ENCODE results near the gene KNDC1.
"Not testable (repeated sequence)": the region's sequence is repeated elsewhere in the genome, so short reads cannot be mapped to it uniquely, and the experiment has no call there.

KNDC1 gene

GRCh38 chr10:133159950-133160825 lies at the start of gene KNDC1:
KNDC1 (plus strand) TSS chr10:133160219; CDS start chr10:133160468, 249 bp downstream.
- ChIA-PET POLR2A (no interaction called here), CTCF (interaction anchor here (0.7 to 0.8 kb wide), 2 partner anchors 17 to 107 kb away, joined by 3 read pairs; no protein-coding TSS in a partner anchor)
- TF ChIP-seq BHLHE40 (IDR thresholded peaks at IDR 0.05; ENCODE audit: borderline replicate concordance) (no peak), SP1 (IDR thresholded peaks at IDR 0.05) (no peak), TARDBP (IDR thresholded peaks at IDR 0.05) (no peak), ARNT (IDR thresholded peaks at IDR 0.05) (no peak), FOXM1 (IDR thresholded peaks at IDR 0.05; ENCODE audit: borderline replicate concordance) (no peak), NFRKB (IDR thresholded peaks at IDR 0.05) (no peak), PKNOX1 (IDR thresholded peaks at IDR 0.05) (no peak), CTBP1 (IDR thresholded peaks at IDR 0.05; ENCODE audit: borderline replicate concordance) (no peak), LEF1 (IDR thresholded peaks at IDR 0.05; ENCODE audit: borderline replicate concordance) (no peak), FOXA1 (IDR thresholded peaks at IDR 0.05) (no peak), L3MBTL2 (conservative IDR thresholded peaks at IDR 0.05) (no peak), HDGF (IDR thresholded peaks at IDR 0.05; ENCODE audit: borderline replicate concordance) (no peak), ELF4 (IDR thresholded peaks at IDR 0.05) (no peak), SUZ12 (IDR thresholded peaks at IDR 0.05) (no peak), ZNF384 (IDR thresholded peaks at IDR 0.05) (no peak), FOXK2 (IDR thresholded peaks at IDR 0.05) (no peak)
- peak; percentile 88 for DNase-seq (ENCODE audit: extremely low spot score)

DNA sequence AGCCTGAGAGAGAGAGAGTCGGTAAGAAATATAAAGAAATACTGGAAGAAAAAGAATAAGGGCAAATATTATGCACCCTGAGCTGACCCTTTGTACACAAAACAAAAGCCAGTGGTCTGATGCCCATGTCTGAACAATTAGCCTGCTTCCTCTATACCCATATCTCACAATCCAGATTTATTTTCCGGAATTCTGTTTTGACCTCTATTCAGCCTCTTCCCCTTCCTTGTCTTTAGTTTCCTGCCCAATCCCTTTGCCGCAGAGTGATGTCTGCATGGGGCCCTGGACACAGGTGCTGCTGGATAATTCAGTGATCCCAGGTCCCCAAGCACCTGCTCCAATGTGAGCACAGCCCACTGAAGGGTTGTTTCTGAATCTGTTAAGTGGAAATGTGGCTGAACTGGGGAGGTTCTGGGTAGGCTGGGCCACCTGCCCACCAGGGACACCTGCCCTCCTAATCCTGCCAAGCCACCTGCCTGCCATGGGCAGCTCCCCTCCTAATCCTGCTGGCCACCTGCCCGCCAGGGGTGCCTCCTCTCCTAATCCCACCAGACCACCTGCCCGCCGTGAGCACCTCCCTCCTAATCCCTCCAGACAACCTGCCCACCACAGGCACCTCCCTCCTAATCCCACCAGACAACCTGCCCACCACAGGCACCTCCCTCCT lies 49.3 kb upstream of the KNDC1 start:
- TF ChIP-seq NFRKB (IDR thresholded peaks at IDR 0.05), result no peak
- no peak for DNase-seq (ENCODE audit: extremely low spot score)
- ChIA-PET CTCF (no interaction called here), POLR2A (no interaction called here)

GRCh38 chr10:133111640-133112039 lies 48.4 kb upstream of the KNDC1 start:
- POLR2A ChIA-PET; CTCF ChIA-PET; DNase-seq (ENCODE audit: extremely low spot score): not testable (repeated sequence)

DNA sequence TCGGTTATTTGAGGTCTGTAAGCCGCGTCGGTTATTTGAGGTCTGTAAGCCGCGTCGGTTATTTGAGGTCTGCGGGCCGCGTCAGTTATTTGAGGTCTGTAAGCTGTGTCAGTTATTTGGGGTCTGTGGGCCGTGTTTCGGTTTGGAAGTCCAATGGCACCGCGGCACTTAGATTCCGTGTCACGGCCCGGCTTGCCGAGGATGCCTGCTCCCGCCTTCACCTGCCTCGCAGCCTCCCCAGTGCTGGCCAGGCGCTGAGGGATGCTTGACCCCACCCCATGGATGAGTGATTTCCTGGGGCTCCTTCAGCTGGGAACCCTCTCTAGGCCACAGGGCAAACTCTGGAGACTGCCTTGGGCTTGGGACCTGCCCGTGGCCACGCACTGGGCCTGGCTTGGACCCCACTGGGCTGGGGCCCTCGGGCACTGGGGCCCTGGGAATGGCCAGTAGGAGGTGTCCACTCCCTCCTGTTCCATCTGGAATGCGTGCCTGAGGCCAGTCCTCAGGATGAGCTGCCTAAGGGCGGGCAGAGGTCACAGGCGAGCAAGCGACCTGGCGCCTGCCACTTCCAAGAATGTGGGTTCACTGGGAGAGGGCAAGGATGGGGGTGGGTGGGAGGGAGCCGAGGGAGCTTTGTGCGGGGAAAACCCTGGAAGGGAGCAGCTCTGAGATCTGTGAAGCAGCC lies 46.7 kb upstream of the KNDC1 start:
- POLR2A ChIA-PET, result no interaction called here
- CTCF ChIA-PET, result no interaction called here
- TF ChIP-seq PKNOX1 (IDR thresholded peaks at IDR 0.05) (no peak), SUZ12 (IDR thresholded peaks at IDR 0.05) (no peak), TARDBP (IDR thresholded peaks at IDR 0.05) (no peak), ARNT (IDR thresholded peaks at IDR 0.05) (no peak), FOXK2 (IDR thresholded peaks at IDR 0.05) (no peak), BHLHE40 (IDR thresholded peaks at IDR 0.05; ENCODE audit: borderline replicate concordance) (no peak)
- no peak for DNase-seq (ENCODE audit: extremely low spot score)

DNA sequence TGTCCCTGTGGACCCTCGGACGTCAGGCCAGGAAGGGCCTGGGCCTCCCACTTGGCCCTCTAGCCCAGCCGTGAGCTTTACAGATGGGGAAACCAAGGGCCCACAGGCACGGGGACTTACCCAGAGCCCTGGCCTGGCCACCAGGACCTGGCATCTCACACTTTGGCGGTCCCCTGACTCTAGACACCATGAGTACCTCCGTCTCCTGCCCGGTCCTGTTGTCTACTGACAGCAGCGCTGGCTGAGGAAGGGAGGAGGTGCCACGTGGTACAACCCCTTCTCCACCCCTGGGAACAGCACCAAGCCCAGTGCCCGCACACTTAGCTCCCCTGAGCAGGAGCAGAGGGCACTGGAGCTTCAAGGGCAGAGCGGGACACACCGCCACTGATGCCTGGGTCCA lies 46.2 kb upstream of the KNDC1 start:
- ChIA-PET CTCF (no interaction called here), POLR2A (no interaction called here)
- no peak for TF ChIP-seq SP1 (IDR thresholded peaks at IDR 0.05)
- TF ChIP-seq FOXK2 (IDR thresholded peaks at IDR 0.05), result no peak
- TF ChIP-seq FOXA1 (IDR thresholded peaks at IDR 0.05), result no peak
- TF ChIP-seq PKNOX1 (IDR thresholded peaks at IDR 0.05), result no peak
- no peak for TF ChIP-seq CTBP1 (IDR thresholded peaks at IDR 0.05; ENCODE audit: borderline replicate concordance)
- TF ChIP-seq BHLHE40 (IDR thresholded peaks at IDR 0.05; ENCODE audit: borderline replicate concordance), result no peak
- no peak for TF ChIP-seq L3MBTL2 (conservative IDR thresholded peaks at IDR 0.05)
- no peak for TF ChIP-seq FOXM1 (IDR thresholded peaks at IDR 0.05; ENCODE audit: borderline replicate concordance)
- no peak for TF ChIP-seq HDGF (IDR thresholded peaks at IDR 0.05; ENCODE audit: borderline replicate concordance)
- no peak for DNase-seq (ENCODE audit: extremely low spot score)

GRCh38 chr10:133114251-133114650 lies 45.8 kb upstream of the KNDC1 start:
- DNase-seq (ENCODE audit: extremely low spot score), result no peak
- CTCF ChIA-PET, result no interaction called here
- no peak for TF ChIP-seq HDGF (IDR thresholded peaks at IDR 0.05; ENCODE audit: borderline replicate concordance)
- no peak for TF ChIP-seq BHLHE40 (IDR thresholded peaks at IDR 0.05; ENCODE audit: borderline replicate concordance)
- TF ChIP-seq LEF1 (IDR thresholded peaks at IDR 0.05; ENCODE audit: borderline replicate concordance), result no peak
- no peak for TF ChIP-seq FOXM1 (IDR thresholded peaks at IDR 0.05; ENCODE audit: borderline replicate concordance)
- TF ChIP-seq NFRKB (IDR thresholded peaks at IDR 0.05), result no peak
- TF ChIP-seq L3MBTL2 (conservative IDR thresholded peaks at IDR 0.05), result no peak
- no peak for TF ChIP-seq FOXK2 (IDR thresholded peaks at IDR 0.05)
- POLR2A ChIA-PET, result no interaction called here

Measured in HEK293T (cell line).